NCI-H2196 treated with DMSO at 0.1 percent for 48 hours (cell line): ENCODE measurements around the gene ANKRD49.
"Not testable (repeated sequence)": the region's sequence is repeated elsewhere in the genome, so short reads cannot be mapped to it uniquely, and the experiment has no call there.

Experiments used
- DNase-seq: peaks from one replicate; lab custom pipeline; 2025; ENCODE audit not compliant: unreplicated experiment; lab: John Stamatoyannopoulos, UW

ANKRD49 gene

DNA sequence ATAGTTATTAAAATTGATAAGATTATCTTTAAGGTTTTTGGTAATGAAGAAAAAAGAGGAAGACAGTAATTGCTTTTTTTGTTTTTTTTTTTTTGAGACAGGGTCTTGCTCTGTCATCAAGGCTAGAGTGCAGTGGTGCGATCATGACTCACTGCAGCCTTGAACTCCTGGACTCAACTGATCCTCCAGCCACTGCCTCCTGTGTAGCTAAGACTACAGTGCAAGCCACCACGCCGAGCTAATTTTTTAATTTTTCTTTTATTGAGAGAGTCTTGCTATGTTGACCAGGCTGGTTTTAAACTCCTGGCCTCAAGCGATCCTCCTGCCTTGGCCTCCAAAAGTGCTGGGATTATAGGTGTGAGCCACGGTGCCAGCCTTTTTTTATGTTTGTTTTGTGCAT, 12.7 kb downstream of the ANKRD49 start:
- DNase-seq = not testable (repeated sequence)

DNA sequence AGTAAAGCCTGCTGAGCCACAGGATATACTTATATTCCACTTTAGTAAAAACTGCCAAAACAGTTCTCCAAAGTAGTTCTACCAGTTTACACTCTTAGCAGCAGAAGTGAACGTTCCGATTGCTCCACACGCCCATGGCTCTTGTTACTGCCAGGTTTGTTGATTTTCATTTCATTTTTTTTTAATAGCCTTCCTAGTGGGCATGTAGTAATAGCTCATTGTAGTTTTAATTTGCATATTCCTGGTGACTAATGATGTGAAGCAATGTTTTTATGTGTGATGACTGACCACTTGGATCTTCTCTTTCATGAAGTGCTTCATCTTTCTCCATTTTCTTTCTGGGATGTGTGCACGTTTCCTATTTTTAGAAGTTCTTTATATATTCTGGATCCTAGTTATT, 13.7 kb downstream of the ANKRD49 start:
- no peak for DNase-seq

DNA sequence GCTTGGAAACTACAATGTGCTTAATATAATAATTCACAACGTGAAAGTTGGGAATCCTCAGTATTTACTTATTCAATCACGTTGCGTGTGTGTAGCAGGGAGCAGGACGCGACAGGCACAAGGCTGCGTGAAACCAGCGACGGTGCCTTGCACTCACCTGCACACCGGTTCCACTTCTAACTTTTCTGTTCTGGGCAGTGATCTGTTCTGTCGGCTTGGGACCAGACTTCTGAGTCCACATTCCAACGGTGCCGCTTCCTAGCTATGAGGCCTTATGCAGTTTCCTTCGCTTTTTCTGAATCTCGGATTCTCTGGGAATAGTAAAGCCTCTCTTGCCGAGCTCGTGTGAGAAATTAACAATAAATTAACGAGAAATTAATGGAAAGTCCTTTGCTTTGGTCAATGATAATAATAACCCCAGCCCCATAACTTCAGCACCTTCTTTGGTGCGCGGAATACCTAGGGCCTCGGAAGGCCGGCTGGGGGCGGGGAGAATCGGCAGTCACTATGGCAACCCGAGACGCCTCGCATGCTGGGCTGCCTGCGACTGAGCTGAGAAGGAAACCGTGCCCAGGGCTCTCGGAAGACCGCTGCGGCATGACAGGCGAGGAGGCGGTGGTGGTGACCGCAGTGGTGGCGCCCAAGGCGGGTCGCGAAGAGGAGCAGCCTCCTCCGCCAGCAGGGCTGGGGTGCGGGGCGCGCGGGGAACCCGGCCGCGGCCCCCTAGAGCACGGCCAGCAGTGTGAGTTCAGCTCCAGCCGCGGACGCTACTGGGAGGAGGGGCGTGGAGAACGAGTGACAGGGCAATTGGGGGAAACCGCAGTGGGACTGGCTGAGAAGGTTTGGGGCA, 18.4 kb downstream of the ANKRD49 start, which contains the start of gene C11orf97:
C11orf97 (plus strand) TSS at position 530 of the 850 bp plus-strand sequence; CDS start at position 598, 68 bp downstream.
- DNase-seq = no peak

DNA sequence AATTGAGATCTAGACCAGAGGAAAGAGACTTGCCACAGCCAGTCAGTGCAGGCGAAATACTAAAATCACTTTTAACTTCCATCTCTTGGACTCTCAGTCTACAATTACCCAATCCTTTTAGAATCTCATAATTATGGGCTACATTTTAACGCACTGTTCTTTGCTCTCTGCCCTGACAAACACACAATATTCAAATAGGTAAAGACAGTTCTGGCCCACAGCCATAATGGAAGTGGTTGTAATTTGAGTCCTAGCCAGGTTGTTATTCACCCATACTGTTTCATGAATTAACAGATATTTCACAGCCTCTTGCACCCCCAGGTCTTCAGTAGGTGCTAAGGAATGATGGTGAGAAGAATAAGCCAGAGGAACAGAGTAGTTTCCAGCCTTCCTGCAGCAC, 19.3 kb downstream of the ANKRD49 start:
- DNase-seq = peak; percentile 36

DNA sequence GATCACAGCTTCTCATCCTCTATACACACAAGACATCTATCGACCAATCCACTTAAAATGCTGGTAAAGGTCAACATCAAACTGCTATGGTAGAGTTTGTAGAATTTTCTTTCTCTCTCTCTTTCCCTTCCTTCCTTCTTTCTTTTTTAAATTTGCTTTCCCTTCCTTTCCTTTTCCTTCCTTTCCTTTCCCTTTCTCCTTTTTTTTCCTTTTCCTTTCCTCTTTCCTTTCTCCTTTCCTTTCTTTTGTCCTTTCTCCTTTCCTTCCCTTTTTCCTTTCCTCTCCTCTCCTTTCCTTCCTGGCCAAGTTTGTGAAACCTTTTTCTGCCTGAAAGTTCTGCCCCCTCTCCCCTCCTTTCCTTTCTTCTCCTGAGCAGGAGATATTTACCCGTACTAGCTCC, 21.6 kb downstream of the ANKRD49 start:
- no peak for DNase-seq

DNA sequence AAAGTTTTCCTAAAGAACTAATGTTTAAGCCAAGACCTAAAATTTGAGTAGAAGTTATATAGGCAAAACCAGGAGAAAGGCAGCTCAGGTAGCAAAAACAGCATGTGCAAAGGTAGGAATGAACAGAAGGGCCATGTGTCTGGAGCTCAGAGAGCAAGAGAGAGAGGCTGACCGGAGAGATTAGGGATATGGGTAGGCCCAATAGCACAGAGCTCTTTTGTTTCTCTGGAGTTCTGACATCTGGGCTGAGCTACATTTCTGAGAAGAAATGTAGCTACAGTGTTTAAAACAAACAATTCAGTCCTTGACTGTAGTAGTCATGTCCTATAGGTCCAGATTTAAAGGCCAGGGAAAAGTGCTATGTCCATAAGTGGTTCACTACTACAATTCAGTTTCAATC, 22.9 kb downstream of the ANKRD49 start:
- DNase-seq = no peak

DNA sequence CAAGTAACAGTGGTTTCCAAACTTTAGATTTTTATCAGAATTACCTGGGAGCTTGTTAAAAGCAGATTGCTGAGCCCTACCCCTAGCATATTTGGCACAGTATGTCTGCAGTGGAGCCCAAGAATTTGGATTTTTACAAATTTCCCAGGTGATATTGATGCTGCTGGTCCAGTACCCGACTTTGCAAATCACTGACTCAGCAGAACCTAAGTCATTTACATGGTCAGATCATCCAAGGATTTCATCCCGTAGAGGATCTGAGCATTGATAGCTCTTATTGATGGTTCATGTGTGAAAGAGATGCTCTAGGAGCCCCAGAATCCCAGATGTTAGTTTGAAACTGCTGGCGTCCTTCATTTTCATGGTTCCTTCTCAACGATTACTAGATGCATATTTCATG, 24.5 kb downstream of the ANKRD49 start:
- DNase-seq = no peak

DNA sequence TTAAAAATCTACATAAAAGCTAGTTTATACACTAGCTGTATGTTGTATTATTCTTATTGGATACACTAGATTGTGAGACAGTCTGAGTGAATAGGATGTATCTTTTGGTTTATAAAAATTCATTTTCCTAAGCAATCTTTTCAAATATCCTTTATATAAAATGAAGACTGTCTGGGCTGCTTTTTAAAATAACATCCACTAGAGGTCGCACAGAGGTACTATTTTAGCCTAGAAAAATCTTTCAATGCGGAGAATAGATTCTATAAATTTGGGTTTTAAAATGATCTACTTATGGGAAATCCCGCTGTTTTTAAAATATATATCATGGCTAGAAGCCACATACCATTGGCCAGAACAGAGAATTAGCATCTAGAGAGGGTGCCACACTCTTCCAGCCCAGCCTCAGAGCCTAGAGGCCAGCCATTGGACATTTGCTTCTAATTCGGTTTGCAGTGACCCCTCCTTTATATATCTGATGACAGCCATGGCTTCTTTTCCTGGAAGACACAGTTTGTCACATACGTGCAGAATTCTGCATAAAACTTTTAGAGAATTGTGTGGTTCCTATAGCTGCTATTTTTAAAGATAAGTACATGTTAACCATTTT, 25.8 kb downstream of the ANKRD49 start:
- no peak for DNase-seq

DNA sequence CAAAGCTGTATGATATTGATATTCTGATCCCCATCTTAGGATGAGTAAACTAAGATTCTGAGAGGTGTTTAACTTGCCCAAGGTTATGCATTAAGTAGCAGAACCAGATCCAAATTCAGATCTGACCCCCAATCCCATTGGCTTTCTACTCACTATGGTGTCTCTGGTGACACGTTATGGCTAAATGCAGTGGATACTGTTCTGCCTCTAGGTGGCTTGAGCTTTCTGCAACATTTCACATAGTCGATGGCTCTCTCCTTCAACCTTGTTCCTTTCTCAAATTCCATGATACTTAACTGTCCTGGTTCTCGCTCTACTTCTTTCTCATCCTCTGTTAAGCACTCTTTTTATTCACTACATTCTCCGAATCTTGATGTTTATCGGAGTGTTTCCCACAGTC, 27.9 kb downstream of the ANKRD49 start:
- DNase-seq = no peak

DNA sequence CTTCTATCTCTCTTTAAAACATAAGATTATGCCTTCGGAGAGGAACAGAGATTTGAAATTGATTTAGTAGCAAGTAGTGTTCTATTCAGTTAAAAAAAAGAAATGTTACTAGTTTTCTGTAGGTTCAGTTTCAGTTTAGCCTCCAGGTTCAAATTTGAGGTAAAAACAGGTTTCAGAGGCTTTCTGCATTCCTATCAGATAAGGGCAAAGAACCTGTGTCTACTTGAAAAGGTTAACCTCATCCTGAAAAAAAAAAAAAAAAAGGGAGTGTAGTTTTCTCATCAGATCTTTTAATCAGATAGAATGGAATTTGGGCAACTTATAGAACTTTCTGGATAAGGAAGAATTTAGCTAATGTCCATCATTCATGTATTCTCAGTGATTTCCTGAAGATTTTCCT, 30.6 kb downstream of the ANKRD49 start:
- DNase-seq = no peak

DNA sequence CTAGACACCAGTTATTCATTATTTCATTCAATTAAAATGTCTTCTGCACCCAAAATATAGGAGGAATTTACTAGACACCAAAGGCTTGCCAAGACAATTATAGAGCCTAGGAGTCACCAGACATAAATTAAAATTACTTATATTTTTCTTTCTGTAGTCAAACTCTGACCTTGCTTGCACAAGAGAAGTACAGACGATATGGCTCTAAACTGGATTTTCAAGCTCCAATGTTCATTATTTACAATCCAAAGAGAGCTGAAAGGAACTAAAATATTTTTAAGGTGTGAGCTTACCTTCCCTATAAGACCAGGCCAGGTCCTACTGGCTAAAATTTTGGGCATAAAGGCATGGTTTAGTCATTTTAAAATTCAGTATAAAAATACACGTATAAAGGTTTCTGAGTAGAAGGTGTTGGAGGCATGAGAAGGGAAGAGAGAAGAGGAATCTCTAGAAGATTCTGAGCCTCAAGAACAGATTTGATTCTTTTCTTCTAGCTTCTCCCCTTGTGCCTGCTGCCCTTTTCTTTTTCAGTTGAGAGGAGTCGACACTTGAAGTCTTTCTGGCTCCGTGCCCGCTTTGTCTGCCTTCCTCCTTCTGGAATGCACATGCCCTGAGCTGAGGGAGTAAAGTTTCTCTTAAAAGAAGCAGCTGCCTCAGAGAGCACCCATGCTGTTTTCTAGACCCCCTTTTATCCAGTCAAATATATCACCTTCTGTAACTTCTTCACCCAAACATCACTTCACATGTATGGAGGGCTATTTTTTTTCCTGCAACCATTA, 32.0 kb downstream of the ANKRD49 start:
- DNase-seq = no peak

DNA sequence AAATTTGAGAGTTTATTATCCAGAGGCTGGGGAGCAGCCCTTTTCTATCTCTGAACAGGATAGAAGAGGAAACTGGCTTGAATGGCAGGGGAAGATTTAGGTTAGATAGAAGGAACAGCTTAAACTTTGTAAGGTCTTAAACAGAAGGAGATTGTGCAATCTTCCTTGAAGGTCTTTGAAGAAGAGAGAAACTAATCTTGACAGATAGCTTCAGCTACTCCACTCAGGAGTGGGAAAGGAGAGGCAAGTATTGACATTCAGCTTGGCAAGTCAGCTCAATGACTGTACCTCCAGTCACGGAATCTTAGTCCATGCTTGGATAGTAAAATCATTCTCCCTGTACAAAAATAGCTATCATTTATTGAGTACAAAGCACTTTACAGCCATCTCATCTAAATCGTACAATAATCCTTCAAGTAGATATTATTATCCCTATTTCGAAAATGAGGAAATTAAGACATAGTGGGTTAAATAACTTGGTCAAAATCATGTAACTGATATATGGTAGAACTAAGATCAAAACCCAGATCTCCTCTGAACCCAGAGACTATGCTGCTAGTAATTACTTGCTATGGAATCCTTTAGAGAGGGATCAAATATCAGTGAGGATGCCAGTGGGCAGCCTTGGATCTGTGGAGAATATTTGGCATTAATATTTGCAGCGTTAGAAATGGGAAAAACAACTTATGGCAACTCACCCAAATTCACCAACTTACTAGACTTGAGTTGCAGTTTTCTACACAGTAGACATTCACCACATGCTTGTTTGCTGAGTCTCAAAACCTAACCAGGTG, 33.1 kb downstream of the ANKRD49 start:
- no peak for DNase-seq

DNA sequence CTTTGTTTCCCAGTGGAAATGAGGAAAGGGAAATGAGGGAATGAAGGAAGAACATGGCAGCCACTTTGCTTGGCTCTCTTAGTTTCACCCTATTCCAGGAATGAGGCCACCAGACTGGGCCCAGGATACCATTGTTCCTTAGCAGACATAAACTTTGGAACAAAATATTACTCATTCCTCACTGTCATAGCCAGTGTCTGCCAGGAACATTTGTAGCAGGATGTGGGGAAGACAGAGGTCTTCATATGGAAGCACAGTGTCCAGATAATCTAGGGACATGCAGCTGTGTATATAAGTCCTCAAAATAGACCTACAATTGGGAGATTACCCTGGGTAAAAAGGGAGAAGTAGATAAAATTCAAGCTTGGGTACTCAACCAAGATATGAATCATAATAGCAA, 34.8 kb downstream of the ANKRD49 start:
- DNase-seq = no peak

DNA sequence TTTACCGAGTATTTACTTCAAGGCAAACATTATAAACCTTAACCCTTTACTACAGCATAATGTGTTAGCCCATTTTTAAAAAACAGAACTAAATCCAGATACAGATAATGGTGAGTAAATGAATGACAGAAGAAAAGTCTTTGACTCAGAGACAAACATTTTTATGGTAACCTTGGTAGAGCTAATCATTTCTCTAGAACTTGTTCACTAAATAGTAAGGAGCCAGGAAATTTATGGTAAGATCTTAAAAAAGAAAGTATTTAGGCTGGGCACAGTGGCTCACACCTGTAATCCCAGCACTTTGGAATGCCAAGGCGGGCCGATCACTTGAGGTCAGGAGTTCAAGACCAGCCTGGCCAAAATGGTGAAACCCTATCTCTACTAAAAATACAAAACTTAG, 38.4 kb downstream of the ANKRD49 start:
- DNase-seq = no peak

DNA sequence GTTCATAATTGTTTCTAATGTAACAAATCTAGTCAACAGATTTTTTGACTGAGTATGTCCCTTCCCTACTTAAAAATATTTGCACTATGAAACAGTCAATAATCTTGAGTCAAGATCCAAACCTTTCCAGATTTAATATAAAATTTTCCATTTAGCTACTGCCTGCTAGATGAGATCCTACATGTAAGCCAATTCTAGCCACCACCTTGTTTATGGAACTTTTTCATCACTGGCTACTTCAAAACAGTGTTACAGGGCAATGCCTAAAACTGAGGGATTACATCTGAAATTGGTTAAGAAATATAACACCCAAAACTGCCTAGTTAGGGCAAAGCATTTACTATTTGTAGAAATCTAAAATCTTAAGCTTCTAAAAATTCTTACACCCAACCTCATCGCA, 39.4 kb downstream of the ANKRD49 start:
- no peak for DNase-seq

DNA sequence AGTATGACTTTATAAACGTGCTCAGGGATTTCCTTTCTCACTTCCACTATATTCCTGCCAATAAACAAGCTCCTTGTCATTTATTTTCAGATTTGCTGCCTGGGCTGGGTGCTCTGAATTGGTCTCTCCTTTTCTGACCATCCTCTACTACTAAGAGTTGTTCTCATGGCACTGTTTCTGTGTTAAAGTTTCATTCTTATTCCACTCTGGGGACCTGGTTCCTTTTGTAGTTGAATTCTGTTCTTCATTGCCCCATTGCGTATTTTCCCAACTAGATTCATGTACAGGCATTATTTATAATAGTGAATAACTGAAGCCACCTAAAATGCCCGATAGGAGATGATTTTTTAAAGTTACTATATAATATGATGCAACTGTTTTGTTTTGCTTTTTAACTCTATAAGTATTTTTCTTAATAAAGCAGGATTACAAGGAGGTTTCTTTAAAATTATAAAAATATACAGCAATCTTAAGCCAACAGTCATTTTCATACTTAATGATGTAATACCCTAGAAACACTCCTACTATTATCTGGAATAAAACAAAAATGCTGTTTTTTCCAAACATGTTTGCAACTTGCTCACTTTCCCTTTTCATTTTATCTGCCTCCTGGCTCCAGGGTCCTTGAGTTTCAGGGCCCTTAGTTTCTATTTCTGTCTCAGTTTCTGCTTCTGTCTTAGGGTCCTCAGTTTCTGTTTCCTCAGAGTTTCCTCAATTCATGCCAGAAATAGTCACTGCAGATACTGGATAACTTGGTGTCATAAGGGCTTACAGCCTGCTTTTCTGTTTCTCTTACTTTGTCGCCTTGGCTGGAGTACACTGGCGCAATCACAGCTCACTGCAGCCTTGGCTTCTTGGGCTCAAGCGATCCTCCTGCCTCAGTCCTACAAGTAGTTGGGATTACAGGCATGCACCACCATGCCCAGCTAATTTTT, 40.2 kb downstream of the ANKRD49 start:
- no peak for DNase-seq

DNA sequence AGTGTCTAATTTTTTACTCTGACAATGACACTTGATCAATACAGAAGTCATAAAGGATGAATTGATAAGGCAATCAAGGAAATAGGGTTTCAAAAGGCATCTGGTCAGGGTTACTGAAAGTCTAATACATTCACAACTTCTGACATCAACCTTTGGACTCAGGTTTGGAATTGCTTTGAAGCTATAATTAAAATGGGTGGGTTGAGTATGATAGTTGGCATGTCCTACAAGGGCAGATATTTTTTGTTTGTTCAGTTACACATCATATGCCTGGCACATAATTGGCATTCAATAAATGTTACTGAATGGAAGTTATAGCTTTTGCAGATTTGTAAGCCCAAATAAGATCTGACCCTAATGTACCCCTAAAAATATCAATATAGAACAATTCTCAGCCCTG, 42.6 kb downstream of the ANKRD49 start:
- DNase-seq = no peak

DNA sequence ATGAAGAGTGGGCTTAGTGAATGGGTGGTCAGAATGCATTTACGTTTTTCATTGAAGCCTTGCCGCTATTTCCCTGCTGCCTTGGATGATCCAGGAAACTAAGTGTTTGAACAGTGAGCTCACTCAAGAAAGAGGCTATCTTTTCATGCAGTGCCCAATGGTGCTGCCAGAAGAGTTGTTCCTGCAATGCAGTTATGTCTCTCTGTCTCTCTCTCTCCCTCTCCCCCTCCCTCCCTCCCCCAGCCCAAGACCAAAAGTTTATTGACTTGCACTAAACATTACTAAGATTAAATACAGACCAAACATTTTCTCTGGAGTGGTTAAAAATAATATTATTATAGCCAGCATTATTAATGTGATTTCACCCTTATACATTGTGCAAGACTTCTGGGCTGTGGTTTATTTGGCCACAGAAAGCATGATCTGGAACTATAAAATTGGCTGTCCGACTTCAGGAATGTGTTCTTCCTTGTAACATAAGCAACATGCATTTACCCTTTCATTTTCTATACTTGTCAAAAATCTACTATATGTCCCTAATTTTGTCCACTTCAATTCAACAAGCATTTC, 43.3 kb downstream of the ANKRD49 start:
- DNase-seq = no peak

DNA sequence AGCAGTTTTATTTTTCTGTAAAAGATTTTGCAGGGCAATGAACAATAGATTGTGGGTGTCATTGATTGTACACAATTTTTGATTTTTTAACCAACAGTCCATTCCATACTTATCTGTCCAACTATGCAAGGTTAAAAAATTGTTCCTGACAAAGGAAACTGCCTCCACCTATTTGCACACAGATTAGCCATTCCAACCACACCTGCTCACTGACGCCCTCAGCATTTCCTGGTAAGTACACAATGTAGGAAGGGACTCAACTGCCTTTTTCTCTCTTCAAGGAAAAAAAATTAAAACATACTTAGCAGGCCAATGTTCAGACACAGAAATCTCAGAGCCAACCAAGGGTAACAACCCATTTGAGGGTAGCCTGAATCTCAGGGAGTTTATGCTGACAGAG, 45.6 kb downstream of the ANKRD49 start:
- DNase-seq = no peak
